Measurements from ENCODE around the gene DCAF4. TPM values are rescaled to one million over a fixed set of nuclear protein-coding genes. Genes with fewer than 3 reads are reported as not detected.

Gene DCAF4
- total and polyA plus RNA-seq, 3 donors from 2014 or later = 19.2 to 38.0 (median 35.6) TPM

DNA sequence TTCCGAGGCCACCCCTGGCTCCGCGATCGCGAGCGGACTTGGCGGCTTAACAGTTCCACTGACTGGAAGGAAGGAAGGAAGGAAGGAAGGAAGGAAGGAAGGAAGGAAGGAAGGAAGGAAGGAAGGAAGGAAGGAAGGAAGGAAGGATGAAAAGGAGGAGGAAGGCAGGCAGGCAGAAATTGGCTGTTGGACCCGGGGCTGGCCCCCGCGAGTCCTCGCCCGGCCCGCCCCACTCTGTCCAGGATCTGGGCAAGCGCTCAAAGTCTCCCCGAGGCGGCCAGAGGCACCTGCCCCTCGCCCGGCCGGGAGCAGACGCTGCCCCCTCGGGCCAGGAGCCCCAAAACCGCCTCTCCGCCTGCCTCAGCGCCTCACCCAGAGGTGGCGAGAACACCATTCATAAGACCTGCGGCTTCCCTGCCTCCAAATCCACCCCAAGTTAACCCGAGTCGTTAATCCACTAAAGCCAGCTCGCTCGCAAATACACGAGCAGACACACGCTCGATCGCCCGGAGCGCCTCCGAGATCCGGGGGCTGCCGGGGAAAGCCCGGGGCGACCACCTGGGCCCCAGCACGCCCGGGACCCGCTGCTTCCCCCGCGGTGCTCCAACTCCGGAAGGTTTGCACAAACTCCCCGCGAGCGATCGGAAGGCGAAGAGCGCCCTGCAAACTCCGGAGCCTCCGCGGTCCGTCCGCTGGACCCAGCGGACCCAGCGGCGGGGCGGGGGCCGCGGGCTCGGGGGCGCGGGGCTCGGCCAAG, 33.2 kb upstream of the DCAF4 start:
- Histone ChIP-seq H3K4me3 (peak overlapping the region; percentile 59 to 66), H3K27me3 (no peaks in the 10 kb centered on the region), H3K27ac (peak overlapping the region in 1 of 2 donors; percentile 8), H3K4me1 (peaks cover 11% of the 10 kb centered on the region), H3K36me3 (ENCODE audit: low read depth, missing control alignments) (no peaks in the 10 kb centered on the region), H3K9me3 (no peaks in the 10 kb centered on the region)
- DNase-seq = peak; percentile 45
- intact Hi-C loops (cut with DNase I; ENCODE audit: low total_unique reads) = no loop called here
- WGBS, 2 donors = 0% methylated on average over 16 to 66 of the region's 68 CpGs
- TF ChIP-seq POLR2A (IDR thresholded peaks at IDR 0.05) = no peak
- TF ChIP-seq, protein P1, sequence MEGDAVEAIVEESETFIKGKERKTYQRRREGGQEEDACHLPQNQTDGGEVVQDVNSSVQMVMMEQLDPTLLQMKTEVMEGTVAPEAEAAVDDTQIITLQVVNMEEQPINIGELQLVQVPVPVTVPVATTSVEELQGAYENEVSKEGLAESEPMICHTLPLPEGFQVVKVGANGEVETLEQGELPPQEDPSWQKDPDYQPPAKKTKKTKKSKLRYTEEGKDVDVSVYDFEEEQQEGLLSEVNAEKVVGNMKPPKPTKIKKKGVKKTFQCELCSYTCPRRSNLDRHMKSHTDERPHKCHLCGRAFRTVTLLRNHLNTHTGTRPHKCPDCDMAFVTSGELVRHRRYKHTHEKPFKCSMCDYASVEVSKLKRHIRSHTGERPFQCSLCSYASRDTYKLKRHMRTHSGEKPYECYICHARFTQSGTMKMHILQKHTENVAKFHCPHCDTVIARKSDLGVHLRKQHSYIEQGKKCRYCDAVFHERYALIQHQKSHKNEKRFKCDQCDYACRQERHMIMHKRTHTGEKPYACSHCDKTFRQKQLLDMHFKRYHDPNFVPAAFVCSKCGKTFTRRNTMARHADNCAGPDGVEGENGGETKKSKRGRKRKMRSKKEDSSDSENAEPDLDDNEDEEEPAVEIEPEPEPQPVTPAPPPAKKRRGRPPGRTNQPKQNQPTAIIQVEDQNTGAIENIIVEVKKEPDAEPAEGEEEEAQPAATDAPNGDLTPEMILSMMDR (IDR thresholded peaks at IDR 0.05) = no peak

GRCh38 chr14:72893636-72894322, 32.5 kb upstream of the DCAF4 start, which contains the start of gene DPF3:
TSS of gene DPF3 (minus strand) at chr14:72894101. CDS start at chr14:72894088, 13 bp downstream.
- H3K4me1 ChIP-seq = peaks cover 11% of the 10 kb centered on the region
- intact Hi-C loops (cut with DNase I; ENCODE audit: low total_unique reads) = no loop called here
- no peaks in the 10 kb centered on the region for H3K9me3 ChIP-seq
- peak within 1 kb of the TSS; percentile 59 to 66 for H3K4me3 ChIP-seq
- H3K27me3 ChIP-seq = no peaks in the 10 kb centered on the region
- WGBS, 2 donors = 1% methylated on average over 39 to 54 of the region's 54 CpGs
- peak; percentile 99 for DNase-seq
- TF ChIP-seq, protein P1 (IDR thresholded peaks at IDR 0.05) = no peak
- H3K36me3 ChIP-seq (ENCODE audit: low read depth, missing control alignments) = no peaks in the 10 kb centered on the region
- peak within 1 kb of the TSS in 1 of 2 donors; percentile 8 for H3K27ac ChIP-seq

DNA sequence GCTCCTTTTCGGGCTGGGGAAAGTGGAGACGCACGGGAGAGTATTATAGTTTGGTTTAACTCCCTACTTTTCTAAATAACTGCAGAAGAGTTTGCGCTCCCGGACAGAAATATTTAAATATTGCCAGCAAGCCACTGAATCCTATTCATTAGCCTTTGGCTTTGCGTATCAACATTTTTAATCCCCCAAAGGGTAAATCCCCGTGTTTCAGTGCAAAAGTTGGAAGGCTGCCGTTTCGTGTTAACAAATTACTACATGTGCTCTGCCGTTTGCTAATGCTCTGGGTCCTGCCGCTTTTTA, 32.0 kb upstream of the DCAF4 start:
- DNase-seq = no peak
- Histone ChIP-seq H3K9me3 (no peaks in the 10 kb centered on the region), H3K36me3 (ENCODE audit: low read depth, missing control alignments) (no peaks in the 10 kb centered on the region), H3K4me1 (peaks cover 11% of the 10 kb centered on the region), H3K27me3 (no peaks in the 10 kb centered on the region), H3K27ac (no peak overlapping the region), H3K4me3 (peak overlapping the region; percentile 59 to 66)
- intact Hi-C loops (cut with DNase I; ENCODE audit: low total_unique reads) = no loop called here
- no peak for TF ChIP-seq POLR2A (IDR thresholded peaks at IDR 0.05)
- TF ChIP-seq, protein P1 (IDR thresholded peaks at IDR 0.05) = no peak
- 0 to 1% methylated on average over 11 of the region's 11 CpGs for WGBS, 2 donors

DNA sequence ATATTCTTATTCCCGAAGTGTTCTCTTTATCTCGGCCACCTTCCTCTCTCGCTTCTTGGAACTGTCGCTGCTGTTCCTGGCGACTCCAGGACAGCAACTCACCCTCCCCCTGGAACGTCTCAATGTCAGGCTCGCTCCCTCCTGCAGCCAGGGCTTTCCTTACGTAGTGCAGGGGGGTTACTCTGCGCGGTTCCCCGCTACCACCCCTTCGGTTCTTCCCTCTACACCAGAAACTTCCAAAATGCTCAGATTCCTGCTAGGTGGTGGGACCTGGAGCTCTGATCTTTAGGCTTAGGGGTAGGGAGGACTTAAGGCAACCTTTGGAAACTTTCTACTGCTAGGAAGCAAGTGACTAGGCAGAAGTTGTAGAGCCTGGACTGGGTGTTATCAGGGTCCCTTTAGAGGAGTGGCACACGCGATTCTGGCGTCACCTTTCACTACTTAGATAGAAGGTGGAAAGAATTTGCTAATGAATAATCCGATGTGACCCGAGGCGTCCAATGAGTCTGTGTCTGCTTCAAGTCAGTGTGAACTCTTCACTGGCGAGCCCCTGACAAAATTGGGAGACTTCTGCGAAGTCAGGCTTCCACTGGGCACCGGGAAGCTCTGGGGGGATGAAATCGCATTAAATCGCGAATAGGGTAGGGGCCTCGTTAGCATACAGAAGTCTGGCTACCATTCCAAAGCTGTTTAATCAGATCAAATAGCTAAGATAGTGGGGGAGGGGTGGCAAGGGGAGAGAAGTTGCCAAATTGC, 31.5 kb upstream of the DCAF4 start:
- DNase-seq = peak; percentile 23
- TF ChIP-seq, protein P1 (IDR thresholded peaks at IDR 0.05) = no peak
- TF ChIP-seq POLR2A (IDR thresholded peaks at IDR 0.05) = no peak
- 13 to 15% methylated on average over 25 of the region's 25 CpGs for WGBS, 2 donors
- no peaks in the 10 kb centered on the region for H3K27me3 ChIP-seq
- no peaks in the 10 kb centered on the region for H3K9me3 ChIP-seq
- H3K4me1 ChIP-seq = peaks cover 11% of the 10 kb centered on the region
- H3K36me3 ChIP-seq (ENCODE audit: low read depth, missing control alignments) = no peaks in the 10 kb centered on the region
- H3K4me3 ChIP-seq = peak overlapping the region; percentile 59 to 66
- intact Hi-C loops (cut with DNase I; ENCODE audit: low total_unique reads) = no loop called here
- H3K27ac ChIP-seq = no peak overlapping the region

Data from testis (tissue), 3 donors.